Tibial artery (tissue), 4 donors: Measurements from ENCODE around the gene BRMS1.
A peak's percentile ranks its signal among the peaks of the same experiment; 100 is the strongest.

Source experiments
- DNase-seq, 2 donors: peaks; one replicate each; pipeline ENCODE4 v3.0.0-alpha.2; 2019
- H3K27ac ChIP-seq, 2 donors: fragments of 200-600 bp; sonication (generic) in 1 of 2; 1 replicate in 1 of 2; 2 replicates in 1 of 2; pipeline ENCODE4 v1.5.1; 2018 to 2019; ENCODE audit warnings: mild to moderate bottlenecking in 1 of 2
- H3K27me3 ChIP-seq, 2 donors: fragments of 200-600 bp; sonication (generic) in 1 of 2; one replicate each; pipeline versions ENCODE4 v1.5.1 to v1.6.0; 2016 to 2019
- H3K36me3 ChIP-seq, 3 donors: fragments of 200-600 bp; sonication (generic) in 2 of 3; one replicate each; pipeline ENCODE4 v1.5.1; 2016 to 2019; ENCODE audit warnings: mild to moderate bottlenecking in 2 of 3
- H3K4me1 ChIP-seq, 4 donors: fragments of 200-600 bp; sonication (generic) in 2 of 4; 1 replicate in 3 of 4; 2 replicates in 1 of 4; pipeline ENCODE4 v1.5.1; 2016 to 2019
- H3K4me3 ChIP-seq, 2 donors: fragments of 200-600 bp; sonication (generic) in 1 of 2; 1 replicate in 1 of 2; 2 replicates in 1 of 2; pipeline ENCODE4 v1.5.1; 2018 to 2019; ENCODE audit warnings: mild to moderate bottlenecking in 2 of 2
- H3K9me3 ChIP-seq, 3 donors: fragments of 200-600 bp; sonication (generic) in 1 of 3; one replicate each; pipeline ENCODE4 v1.5.1; 2016 to 2019
- CTCF ChIP-seq, 2 experiments: fragments of 200-600 bp in 1 of 2; fragments of 450-650 bp in 1 of 2; IDR thresholded peaks; one replicate each; pipeline ENCODE4 v1.5.1; 2017 to 2019; ENCODE audit warnings: antibody characterized with exemption in 2 of 2, mild to moderate bottlenecking in 1 of 2, moderate library complexity in 1 of 2
- intact Hi-C: fragments of 100-400 bp; cut with DNase I; formaldehyde crosslinking; loops from one replicate; pipeline ENCODE4 v1.15.0; 2023; ENCODE audit warnings: low total_unique reads

The BRMS1 gene

GRCh38 chr11:66367561-66368312, 22.8 kb upstream of the BRMS1 start:
- no peak for TF ChIP-seq CTCF (IDR thresholded peaks at IDR 0.05)
- no peak overlapping the region for H3K27ac ChIP-seq

GRCh38 chr11:66366844-66367477, 22.1 kb upstream of the BRMS1 start:
- Histone ChIP-seq H3K27me3 (peaks cover 0 to 4% of the 10 kb centered on the region in 2 donors), H3K9me3 (no peaks in the 10 kb centered on the region), H3K36me3 (no peaks in the 10 kb centered on the region), H3K27ac (no peak overlapping the region), H3K4me3 (no peak overlapping the region), H3K4me1 (peaks cover 0 to 21% (median 15%) of the 10 kb centered on the region in 4 donors)
- DNase-seq = no peak
- intact Hi-C loops = no loop called here
- TF ChIP-seq CTCF (IDR thresholded peaks at IDR 0.05) = no peak

More at GRCh38 chr11:66367561-66368312, 22.8 kb upstream of the BRMS1 start:
- H3K36me3 ChIP-seq = no peaks in the 10 kb centered on the region
- peaks cover 2 to 4% of the 10 kb centered on the region in 2 donors for H3K27me3 ChIP-seq
- peaks cover 3 to 29% (median 19%) of the 10 kb centered on the region in 4 donors for H3K4me1 ChIP-seq
- no peak for DNase-seq
- no peaks in the 10 kb centered on the region for H3K9me3 ChIP-seq
- no peak overlapping the region for H3K4me3 ChIP-seq
- intact Hi-C loops = no loop called here

- H3K9me3 ChIP-seq = no peaks in the 10 kb centered on the region
- TF ChIP-seq CTCF (IDR thresholded peaks at IDR 0.05) = no peak
- no peak overlapping the region for H3K4me3 ChIP-seq
- intact Hi-C loops = no loop called here
- no peak overlapping the region for H3K27ac ChIP-seq
- no peaks in the 10 kb centered on the region for H3K27me3 ChIP-seq
- no peaks in the 10 kb centered on the region for H3K36me3 ChIP-seq
- H3K4me1 ChIP-seq = peaks cover 0 to 12% (median 6%) of the 10 kb centered on the region in 4 donors
- no peak for DNase-seq
Observed at GRCh38 chr11:66365711-66366619, 21.1 kb upstream of the BRMS1 start.

GRCh38 chr11:66365166-66365565, 20.3 kb upstream of the BRMS1 start:
- no peak for TF ChIP-seq CTCF (IDR thresholded peaks at IDR 0.05)
- no peak for DNase-seq
- no peaks in the 10 kb centered on the region for H3K9me3 ChIP-seq
- no peak overlapping the region for H3K27ac ChIP-seq
- no peaks in the 10 kb centered on the region for H3K36me3 ChIP-seq
- H3K27me3 ChIP-seq = no peaks in the 10 kb centered on the region
- no peak overlapping the region for H3K4me3 ChIP-seq
- H3K4me1 ChIP-seq = peaks cover 0 to 4% (median 2%) of the 10 kb centered on the region in 4 donors
- intact Hi-C loops = no loop called here

GRCh38 chr11:66363805-66364535, 19.1 kb upstream of the BRMS1 start:
- Histone ChIP-seq H3K36me3 (no peaks in the 10 kb centered on the region), H3K4me3 (no peak overlapping the region), H3K27me3 (no peaks in the 10 kb centered on the region), H3K27ac (no peak overlapping the region), H3K9me3 (no peaks in the 10 kb centered on the region), H3K4me1 (no peaks in the 10 kb centered on the region)
- DNase-seq = no peak
- intact Hi-C loops = no loop called here
- peak in 1 of 2 experiments; percentile 24 for TF ChIP-seq CTCF (IDR thresholded peaks at IDR 0.05)
